GM12873 (cell line): ENCODE results near the gene DLD.

Source experiments
- CTCF ChIP-seq: IDR thresholded peaks from 2 replicates; pipeline ENCODE4 v1.5.1; 2012; ENCODE audit warnings: low read depth, mild to moderate bottlenecking, moderate library complexity, low read length, control low read depth; ENCODE audit not compliant: insufficient read depth; ENCODE audit errors: missing control alignments

Gene DLD

GRCh38 chr7:107854454-107854853 is 36.5 kb upstream of the DLD start:
- TF ChIP-seq CTCF, result no peak

- no peak for TF ChIP-seq CTCF
These were observed 36.0 kb upstream of the DLD start for GRCh38 chr7:107854989-107855388.

- no peak for TF ChIP-seq CTCF
These were observed 34.0 kb upstream of the DLD start for GRCh38 chr7:107856806-107857540.

- no peak for TF ChIP-seq CTCF
These were observed 33.5 kb upstream of the DLD start for GRCh38 chr7:107857541-107857912.

- TF ChIP-seq CTCF, result no peak
These were observed 32.7 kb upstream of the DLD start for GRCh38 chr7:107858280-107858679.

GRCh38 chr7:107860279-107860961 is 30.6 kb upstream of the DLD start:
- no peak for TF ChIP-seq CTCF

- TF ChIP-seq CTCF, result no peak
These were observed 29.9 kb upstream of the DLD start for GRCh38 chr7:107860981-107861652.
